Body of pancreas (tissue), 4 donors: ENCODE results near the gene TRIM17.

Experiments used
- POLR2A ChIP-seq, 3 donors: fragments of 450-650 bp; IDR thresholded peaks; one replicate each; pipeline ENCODE4 v1.6.1; 2016; ENCODE audit warnings: antibody characterized with exemption in 3 of 3, mild to moderate bottlenecking in 2 of 3
- TF ChIP-seq, protein P1 (sequence below), 7 experiments: fragments of 450-650 bp in 4 of 7; fragments of 200-600 bp in 3 of 7; sonication (generic) in 3 of 7; IDR thresholded peaks; one replicate each; pipeline ENCODE4 v1.5.1; 2016 to 2019; ENCODE audit warnings: antibody characterized with exemption in 7 of 7

DNA sequence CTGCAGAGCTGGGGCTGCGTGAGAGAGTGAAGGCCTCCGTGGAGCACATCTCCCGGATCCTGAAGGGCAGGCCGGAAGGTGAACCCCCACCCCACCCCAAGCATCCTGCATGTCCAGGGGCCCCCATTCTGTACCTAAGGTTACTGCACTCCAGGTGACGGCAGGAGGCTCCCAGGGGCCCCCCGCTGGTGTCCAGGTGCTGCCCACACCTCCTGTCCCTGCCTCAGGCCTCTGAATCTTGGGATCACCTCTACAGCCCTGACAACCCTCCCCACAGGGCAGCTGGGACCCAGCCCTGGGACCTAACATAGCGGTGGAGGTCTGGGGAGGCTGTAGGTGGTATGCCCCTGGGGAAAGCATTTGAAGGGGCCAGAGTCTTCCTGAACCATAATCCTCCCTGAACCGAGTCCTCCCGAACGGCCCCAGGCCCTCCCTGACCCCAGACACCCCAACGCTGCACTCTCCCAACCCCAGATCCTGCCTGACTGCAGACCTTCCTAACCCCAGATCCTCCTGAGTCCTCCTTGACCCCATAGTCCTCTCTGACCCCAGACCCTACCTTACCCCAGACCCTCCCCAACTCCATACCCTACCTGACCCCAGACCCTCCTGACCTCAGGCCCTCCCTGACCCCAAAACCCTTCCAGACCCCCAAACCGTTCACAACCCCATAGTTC lies 43.5 kb downstream of the TRIM17 start:
- TF ChIP-seq, protein P1, sequence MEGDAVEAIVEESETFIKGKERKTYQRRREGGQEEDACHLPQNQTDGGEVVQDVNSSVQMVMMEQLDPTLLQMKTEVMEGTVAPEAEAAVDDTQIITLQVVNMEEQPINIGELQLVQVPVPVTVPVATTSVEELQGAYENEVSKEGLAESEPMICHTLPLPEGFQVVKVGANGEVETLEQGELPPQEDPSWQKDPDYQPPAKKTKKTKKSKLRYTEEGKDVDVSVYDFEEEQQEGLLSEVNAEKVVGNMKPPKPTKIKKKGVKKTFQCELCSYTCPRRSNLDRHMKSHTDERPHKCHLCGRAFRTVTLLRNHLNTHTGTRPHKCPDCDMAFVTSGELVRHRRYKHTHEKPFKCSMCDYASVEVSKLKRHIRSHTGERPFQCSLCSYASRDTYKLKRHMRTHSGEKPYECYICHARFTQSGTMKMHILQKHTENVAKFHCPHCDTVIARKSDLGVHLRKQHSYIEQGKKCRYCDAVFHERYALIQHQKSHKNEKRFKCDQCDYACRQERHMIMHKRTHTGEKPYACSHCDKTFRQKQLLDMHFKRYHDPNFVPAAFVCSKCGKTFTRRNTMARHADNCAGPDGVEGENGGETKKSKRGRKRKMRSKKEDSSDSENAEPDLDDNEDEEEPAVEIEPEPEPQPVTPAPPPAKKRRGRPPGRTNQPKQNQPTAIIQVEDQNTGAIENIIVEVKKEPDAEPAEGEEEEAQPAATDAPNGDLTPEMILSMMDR (IDR thresholded peaks at IDR 0.05): no peak
- TF ChIP-seq POLR2A (IDR thresholded peaks at IDR 0.05): no peak
